GM12874 (cell line): ENCODE data around the gene MYL7.

Experiments used
- CTCF ChIP-seq: IDR thresholded peaks from 2 replicates; pipeline ENCODE4 v1.5.1; 2011; ENCODE audit warnings: low read depth, mild to moderate bottlenecking, control low read depth, low read length, moderate library complexity; ENCODE audit not compliant: insufficient read depth

The MYL7 gene

DNA sequence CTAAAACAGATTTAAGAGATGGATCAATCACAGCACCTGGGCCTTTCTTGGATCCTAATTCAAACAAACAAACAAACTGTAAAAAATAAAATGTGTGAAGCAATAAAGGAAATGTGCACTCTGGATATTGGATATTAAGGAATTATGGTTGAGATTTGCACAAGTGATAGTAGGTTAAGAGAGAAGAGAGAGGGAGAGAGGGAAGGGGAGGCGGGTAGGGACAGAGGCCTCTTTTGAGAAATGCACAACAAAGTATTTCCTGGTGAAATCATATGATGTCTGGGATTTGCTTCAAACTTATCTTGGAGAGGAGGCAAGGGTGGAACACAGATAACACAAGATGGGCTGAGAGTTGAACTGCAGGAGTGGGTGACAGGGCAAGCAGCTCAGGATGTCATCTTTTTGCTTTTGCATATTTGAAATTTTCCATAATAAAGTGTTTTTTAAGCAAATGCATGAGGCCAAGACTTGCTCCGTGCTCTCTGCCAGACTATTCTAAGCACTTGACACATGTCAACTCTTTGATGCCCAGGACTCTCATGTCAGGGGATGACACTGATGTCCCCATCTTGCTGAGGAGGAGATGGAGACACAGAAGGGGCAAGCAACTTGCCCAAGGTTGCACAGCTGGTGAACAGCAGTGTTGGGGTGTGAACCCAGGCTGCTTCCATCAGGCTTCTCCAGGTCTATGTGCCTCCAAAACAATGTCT is 46.1 kb downstream of the MYL7 start:
- no peak for TF ChIP-seq CTCF

DNA sequence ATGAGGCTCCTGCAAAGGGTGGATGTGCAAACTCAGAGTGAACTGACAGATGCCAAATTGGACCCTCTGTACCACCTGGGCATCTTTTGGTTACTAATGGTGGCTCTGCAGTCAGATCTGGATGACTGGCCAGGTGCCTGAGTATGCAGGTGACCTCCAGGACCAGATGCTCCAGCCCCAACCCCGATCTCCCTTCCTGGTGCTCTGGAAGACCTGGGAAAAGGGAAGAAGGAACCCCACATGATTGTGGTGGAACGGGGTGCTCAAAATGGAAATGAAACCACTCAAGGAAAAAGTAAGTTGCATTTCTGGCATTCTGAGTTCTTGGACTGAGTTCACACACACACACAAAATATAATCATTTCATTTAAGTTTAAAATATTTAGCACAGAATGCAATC is 46.8 kb downstream of the MYL7 start:
- TF ChIP-seq CTCF: no peak

DNA sequence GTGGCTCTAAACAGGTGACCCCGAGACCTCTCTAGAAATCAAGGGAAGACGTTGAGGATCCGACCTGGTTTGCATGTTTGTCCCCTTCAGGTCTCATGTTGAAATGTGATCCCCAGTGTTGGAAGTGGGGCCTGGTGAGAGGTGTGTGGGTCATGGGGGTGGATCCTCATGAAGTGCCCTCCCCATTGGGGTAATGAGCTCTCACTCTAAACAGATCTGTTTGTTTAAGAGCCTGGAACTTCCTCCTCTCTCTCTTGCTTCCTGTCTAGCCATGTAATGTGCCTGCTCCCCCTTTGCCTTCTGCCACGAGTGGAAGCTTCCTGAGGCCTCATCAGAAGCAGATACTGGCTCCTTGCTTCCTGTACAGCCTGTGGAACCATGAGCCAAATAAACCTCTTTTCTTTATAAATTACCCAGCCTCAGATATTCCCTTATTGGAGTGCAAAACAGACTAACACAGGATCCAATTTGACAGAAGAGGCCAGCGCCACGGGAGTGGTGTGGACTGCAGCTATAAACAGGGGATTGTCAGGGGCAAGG is 48.0 kb downstream of the MYL7 start:
- TF ChIP-seq CTCF: no peak
